AG04449 (cell line): Measurements from ENCODE around the gene HCRT.

Experiments
- CTCF ChIA-PET: fragments of 350-600 bp; formaldehyde crosslinking; extraction: SDS; loops from one replicate; lab custom pipeline; 2021; ENCODE audit warnings: antibody characterized with exemption; lab: Yijun Ruan, JAX
- POLR2A ChIA-PET: fragments of 400-600, 350-600 bp; formaldehyde crosslinking; extraction: SDS; loops from one replicate; lab custom pipeline; 2020; ENCODE audit warnings: antibody characterized with exemption, inconsistent platforms; lab: Yijun Ruan, JAX
- DNase-seq: peaks from one replicate; pipeline ENCODE4 v3.0.0-alpha.2; 2010; ENCODE audit warnings: low read depth, low spot score
- H3K4me3 ChIP-seq: 2 replicates; pipeline ENCODE4 v1.5.1; 2011; ENCODE audit warnings: low read depth, mild to moderate bottlenecking, control low read depth, low read length
- TF ChIP-seq, protein P1 (sequence below): IDR thresholded peaks from one replicate; pipeline ENCODE4 v1.5.1; 2011; ENCODE audit warnings: mild to moderate bottlenecking, moderate library complexity, low read length, control low read depth, inconsistent platforms; ENCODE audit not compliant: insufficient read depth; ENCODE audit errors: missing control alignments

Gene HCRT, protein sequence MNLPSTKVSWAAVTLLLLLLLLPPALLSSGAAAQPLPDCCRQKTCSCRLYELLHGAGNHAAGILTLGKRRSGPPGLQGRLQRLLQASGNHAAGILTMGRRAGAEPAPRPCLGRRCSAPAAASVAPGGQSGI

DNA sequence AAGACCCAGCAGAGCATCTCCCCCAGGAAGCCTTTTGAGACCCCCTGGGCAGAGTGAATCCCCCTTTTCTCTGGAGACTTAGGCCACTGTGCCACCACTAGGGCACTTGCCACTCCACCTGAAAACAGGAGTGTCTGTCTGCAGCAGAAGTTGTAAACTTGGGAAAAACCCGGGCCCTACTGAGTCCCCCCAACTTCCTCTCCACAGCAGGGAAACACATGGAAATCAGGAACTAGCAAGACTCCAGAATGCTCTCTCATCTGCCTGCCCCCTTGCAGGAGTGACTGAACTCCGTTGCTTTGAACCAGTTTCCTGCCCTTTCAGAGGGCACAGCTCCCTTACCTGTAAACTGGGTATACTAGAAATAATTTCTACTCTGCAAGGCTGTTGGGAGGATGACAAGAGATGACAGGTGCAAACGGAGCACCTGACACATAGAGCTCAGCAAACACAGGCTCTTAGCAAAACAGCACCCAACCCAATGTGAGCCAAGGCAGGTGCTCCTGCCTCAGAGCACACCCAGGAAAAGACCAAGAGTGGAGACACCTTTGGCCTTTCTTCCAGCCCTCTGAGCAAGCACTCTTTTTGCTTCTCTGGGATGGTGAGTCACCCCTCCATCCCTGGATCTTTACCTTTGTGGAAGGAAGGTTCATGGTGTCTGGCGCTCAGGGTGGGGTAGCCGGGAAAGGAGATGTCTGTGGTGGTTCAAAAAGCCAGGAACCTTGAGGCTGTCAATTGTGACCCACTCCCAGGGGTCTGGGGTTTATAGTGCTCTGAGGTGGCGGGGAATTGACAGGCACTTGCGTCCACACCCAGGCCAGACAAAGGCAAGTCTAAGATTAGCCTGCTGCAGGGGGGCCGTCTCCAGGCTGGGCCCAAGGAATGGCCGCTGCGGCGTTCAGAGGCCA is at the start of gene HCRT:
Gene HCRT (minus strand): TSS at position 740 of the 908 bp plus-strand sequence. CDS start 87 bp downstream, at position 653.
- no peak for DNase-seq
- CTCF ChIA-PET = interaction anchor here (0.6 to 4.3 kb wide), 17 partner anchors 10 to 351 kb away, joined by 3 to 44 read pairs (median 4); partner anchors contain the start of genes GHDC, NAGLU and NKIRAS2
- TF ChIP-seq, protein P1, sequence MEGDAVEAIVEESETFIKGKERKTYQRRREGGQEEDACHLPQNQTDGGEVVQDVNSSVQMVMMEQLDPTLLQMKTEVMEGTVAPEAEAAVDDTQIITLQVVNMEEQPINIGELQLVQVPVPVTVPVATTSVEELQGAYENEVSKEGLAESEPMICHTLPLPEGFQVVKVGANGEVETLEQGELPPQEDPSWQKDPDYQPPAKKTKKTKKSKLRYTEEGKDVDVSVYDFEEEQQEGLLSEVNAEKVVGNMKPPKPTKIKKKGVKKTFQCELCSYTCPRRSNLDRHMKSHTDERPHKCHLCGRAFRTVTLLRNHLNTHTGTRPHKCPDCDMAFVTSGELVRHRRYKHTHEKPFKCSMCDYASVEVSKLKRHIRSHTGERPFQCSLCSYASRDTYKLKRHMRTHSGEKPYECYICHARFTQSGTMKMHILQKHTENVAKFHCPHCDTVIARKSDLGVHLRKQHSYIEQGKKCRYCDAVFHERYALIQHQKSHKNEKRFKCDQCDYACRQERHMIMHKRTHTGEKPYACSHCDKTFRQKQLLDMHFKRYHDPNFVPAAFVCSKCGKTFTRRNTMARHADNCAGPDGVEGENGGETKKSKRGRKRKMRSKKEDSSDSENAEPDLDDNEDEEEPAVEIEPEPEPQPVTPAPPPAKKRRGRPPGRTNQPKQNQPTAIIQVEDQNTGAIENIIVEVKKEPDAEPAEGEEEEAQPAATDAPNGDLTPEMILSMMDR = no peak
- H3K4me3 ChIP-seq = peak within 1 kb of the TSS; percentile 48
- POLR2A ChIA-PET = no interaction called here

DNA sequence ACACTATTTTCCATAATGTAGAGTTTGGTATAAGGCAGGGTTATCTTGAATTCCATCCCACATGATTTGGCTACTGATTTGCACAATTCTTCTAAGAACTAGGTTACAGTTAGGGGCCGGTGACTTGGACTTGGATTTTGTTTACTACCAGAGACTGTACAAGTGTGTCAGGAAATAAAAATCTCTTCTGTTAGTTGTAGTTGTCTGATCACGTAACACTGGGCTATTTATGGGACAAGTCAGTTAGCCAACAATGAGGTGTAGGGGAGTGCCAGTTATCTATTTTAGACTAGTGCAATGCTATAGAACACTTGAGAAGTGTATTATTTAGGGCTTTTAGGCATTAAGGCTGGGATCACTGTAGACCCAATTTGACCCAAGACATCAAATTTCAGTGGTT is 48.7 kb upstream of the HCRT start:
- CTCF ChIA-PET = interaction anchor here (1.4 kb wide), 1 partner anchor 11 kb away, joined by 10 read pairs; no protein-coding TSS in a partner anchor
- TF ChIP-seq, protein P1 = no peak
- POLR2A ChIA-PET = no interaction called here
- no peak for DNase-seq
- no peak overlapping the region for H3K4me3 ChIP-seq

DNA sequence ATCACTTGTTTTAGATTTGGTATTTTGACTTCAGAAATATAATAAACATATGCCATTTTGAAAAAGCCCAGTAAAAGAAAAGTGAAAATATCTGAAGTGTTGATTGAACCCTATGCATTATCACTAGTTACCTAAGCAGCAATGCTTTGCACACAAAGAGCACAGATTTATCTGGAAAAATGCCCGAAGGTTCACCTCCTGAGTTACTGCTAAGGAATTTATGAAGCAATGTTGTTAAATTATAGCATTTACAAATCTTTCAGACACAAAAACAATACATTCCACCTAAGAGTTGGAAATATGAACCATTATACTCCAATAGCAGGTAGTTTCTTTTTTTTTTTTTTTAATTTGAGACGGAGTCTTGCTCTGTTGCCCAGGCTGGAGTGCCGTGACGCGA is 47.9 kb upstream of the HCRT start:
- TF ChIP-seq, protein P1 = no peak
- no peak for DNase-seq
- ChIA-PET POLR2A (no interaction called here), CTCF (interaction anchor here (1.3 kb wide), 1 partner anchor 11 kb away, joined by 6 read pairs; no protein-coding TSS in a partner anchor)
- no peak overlapping the region for H3K4me3 ChIP-seq

DNA sequence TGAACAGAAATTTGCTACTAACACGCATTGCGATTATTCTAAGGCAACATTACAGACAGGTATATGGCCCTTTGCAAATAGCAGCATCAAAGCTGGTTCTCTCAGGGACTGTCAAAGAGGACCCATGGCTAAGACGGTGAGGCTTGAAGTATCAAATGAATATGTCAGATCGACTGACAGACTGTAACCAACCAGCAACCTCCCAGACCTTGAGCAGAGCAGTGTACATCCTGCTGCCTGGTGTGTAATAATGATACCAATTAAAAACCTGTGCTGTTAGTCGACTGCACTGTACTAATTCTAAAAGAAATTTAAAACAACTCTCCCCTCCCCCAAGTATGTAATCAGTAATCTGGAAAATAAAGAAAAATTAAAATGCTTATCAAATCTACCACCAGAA is 45.0 kb upstream of the HCRT start:
- DNase-seq = no peak
- TF ChIP-seq, protein P1 = no peak
- no peak overlapping the region for H3K4me3 ChIP-seq
- ChIA-PET CTCF (interaction anchor here (2.2 kb wide), 1 partner anchor 8 kb away, joined by 6 read pairs; no protein-coding TSS in a partner anchor), POLR2A (no interaction called here)

DNA sequence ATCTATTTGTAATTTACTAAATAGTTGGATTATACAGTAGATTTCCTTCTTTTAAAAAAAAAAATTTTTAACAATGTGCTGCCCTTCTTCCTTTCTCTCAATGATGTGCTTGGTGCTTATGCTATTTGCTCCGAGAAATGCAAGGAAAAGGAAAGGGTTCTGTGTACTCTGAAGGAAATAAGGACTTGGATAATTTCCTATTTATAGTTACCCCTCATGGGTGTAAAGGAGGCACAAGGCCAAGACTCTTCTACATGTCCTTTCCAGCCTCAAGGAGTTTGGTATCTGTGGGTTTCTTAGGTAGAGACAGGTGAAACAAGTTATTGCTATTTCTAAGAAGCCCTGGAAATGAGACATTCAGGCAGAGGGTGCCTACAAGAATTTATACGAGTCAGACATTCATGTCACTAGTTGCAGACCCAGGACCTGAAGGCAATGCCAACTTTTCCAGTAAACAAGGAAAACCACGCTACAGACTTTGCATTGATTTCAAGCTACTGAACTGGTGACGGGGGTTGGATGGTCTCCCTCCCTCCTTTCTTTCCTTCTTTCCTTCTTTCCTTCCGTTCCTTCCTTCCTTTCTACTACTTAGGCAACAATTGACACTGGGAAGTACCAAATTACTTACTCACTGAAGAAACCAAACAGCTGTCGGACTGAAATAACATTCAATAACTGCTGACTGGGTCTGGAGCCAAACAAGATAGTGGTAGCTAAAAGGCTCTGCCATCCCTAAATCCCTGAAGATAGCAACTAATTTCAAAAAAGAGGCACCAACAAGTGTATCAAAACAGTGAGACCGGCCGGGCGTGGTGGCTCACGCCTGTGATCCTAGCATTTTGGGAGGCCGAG is 42.8 kb upstream of the HCRT start:
- TF ChIP-seq, protein P1 = no peak
- ChIA-PET POLR2A (no interaction called here), CTCF (interaction anchor here (0.8 to 1.3 kb wide), 2 partner anchors 20 kb away, joined by 3 to 4 read pairs; no protein-coding TSS in a partner anchor)
- no peak for DNase-seq
- H3K4me3 ChIP-seq = no peak overlapping the region
